IMR-90 (cell line): ENCODE results near the gene RERE. TPM values are rescaled to one million over a fixed set of nuclear protein-coding genes. Genes with fewer than 3 reads are reported as not detected.

Experiments used
- ATAC-seq: fragments of 200-7000 bp; cut with Tn5 transposase; 2 replicates; pipeline ENCODE4 v1.9.1; 2020; ENCODE audit warnings: low read depth, mild to moderate bottlenecking, moderate library complexity
- BruUV-seq: library from RNA; stranded (reverse); fragments of 400-500 nt; replicated peaks from 2 replicates; lab custom pipeline; 2021; lab: Mats Ljungman, UMichigan
- CTCF ChIA-PET: fragments of 300-600 bp; formaldehyde crosslinking; extraction: SDS; loops from one replicate; lab custom pipeline; 2021; ENCODE audit warnings: antibody characterized with exemption; lab: Yijun Ruan, JAX
- POLR2A ChIA-PET: fragments of 300-600 bp; sonication (Branson Sonifier 250); formaldehyde crosslinking; loops from one replicate; lab custom pipeline; 2022; ENCODE audit warnings: antibody characterized with exemption; ENCODE audit not compliant: unreplicated experiment; lab: Charles Lee
- DNase-seq: peaks from one replicate; pipeline ENCODE4 v3.0.0; 2013
- H2AFZ ChIP-seq: replicated peaks from 2 replicates; pipeline ENCODE3; 2013; ENCODE audit warnings: low read length, mild to moderate bottlenecking; ENCODE audit not compliant: poor library complexity
- H2AK5ac ChIP-seq: 2 replicates; pipeline ENCODE4 v1.6.1; 2013; ENCODE audit warnings: low read depth, low read length, inconsistent platforms
- H2AK9ac ChIP-seq: replicated peaks from 2 replicates; pipeline ENCODE3; 2013; ENCODE audit warnings: mild to moderate bottlenecking, low read depth, low read length, moderate library complexity; ENCODE audit not compliant: poor library complexity
- H2BK120ac ChIP-seq: 2 replicates; pipeline ENCODE4 v1.6.1; 2013; ENCODE audit warnings: low read depth, low read length, inconsistent platforms
- H2BK15ac ChIP-seq: 3 replicates; pipeline ENCODE4 v1.6.1; 2013; ENCODE audit warnings: low read depth, low read length, inconsistent platforms
- H2BK20ac ChIP-seq: 2 replicates; pipeline ENCODE4 v1.6.1; 2013; ENCODE audit warnings: low read depth, mild to moderate bottlenecking, inconsistent platforms, low read length, moderate library complexity
- H2BK5ac ChIP-seq: 2 replicates; pipeline ENCODE4 v1.6.1; 2013; ENCODE audit warnings: mild to moderate bottlenecking, low read depth, low read length, inconsistent platforms; ENCODE audit not compliant: poor library complexity, severe bottlenecking
- H3K14ac ChIP-seq: replicated peaks from 2 replicates; pipeline ENCODE4 v1.6.1; 2013; ENCODE audit warnings: low read depth, low read length, inconsistent platforms
- H3K18ac ChIP-seq: 2 replicates; pipeline ENCODE4 v1.6.1; 2013; ENCODE audit warnings: low read depth, low read length, control low read depth
- H3K23ac ChIP-seq: 2 replicates; pipeline ENCODE4 v1.6.1; 2013; ENCODE audit warnings: low read depth, low read length, inconsistent platforms
- H3K27ac ChIP-seq: 2 replicates; pipeline ENCODE4 v1.5.1; 2013; ENCODE audit warnings: mild to moderate bottlenecking, control low read depth, low read length; ENCODE audit not compliant: insufficient read depth
- H3K27me3 ChIP-seq: 2 replicates; pipeline ENCODE4 v1.6.1; 2013; ENCODE audit warnings: low read length; ENCODE audit not compliant: control insufficient read depth, insufficient read depth
- H3K36me3 ChIP-seq: 2 replicates; pipeline ENCODE4 v1.6.1; 2013; ENCODE audit warnings: low read length, mixed read lengths; ENCODE audit not compliant: control insufficient read depth, insufficient read depth
- H3K4ac ChIP-seq: 2 replicates; pipeline ENCODE4 v1.6.1; 2013; ENCODE audit warnings: low read depth, low read length, inconsistent platforms
- H3K4me1 ChIP-seq: 2 replicates; pipeline ENCODE4 v1.6.1; 2013; ENCODE audit warnings: low read length, mixed read lengths; ENCODE audit not compliant: control insufficient read depth, insufficient read depth
- H3K4me2 ChIP-seq: 2 replicates; pipeline ENCODE4 v1.6.1; 2013; ENCODE audit warnings: low read depth, mild to moderate bottlenecking, control low read depth, low read length, moderate library complexity
- H3K4me3 ChIP-seq: 2 replicates; pipeline ENCODE4 v1.5.1; 2013; ENCODE audit warnings: low read depth, mild to moderate bottlenecking, control low read depth, low read length, moderate library complexity; ENCODE audit not compliant: insufficient read depth
- H3K56ac ChIP-seq: 2 replicates; pipeline ENCODE4 v1.6.1; 2013; ENCODE audit warnings: low read length, inconsistent platforms; ENCODE audit not compliant: insufficient read depth; ENCODE audit errors: extremely low read depth
- H3K79me1 ChIP-seq, 2 experiments: 2 replicates each; pipeline ENCODE4 v1.6.1; 2013; ENCODE audit warnings: low read length in 2 of 2, inconsistent platforms in 1 of 2, low read depth in 1 of 2
- H3K9ac ChIP-seq: 2 replicates; pipeline ENCODE4 v1.6.1; 2013; ENCODE audit warnings: low read depth, low read length, control low read depth
- H3K9me1 ChIP-seq: 2 replicates; pipeline ENCODE4 v1.6.1; 2013; ENCODE audit warnings: low read length, inconsistent platforms; ENCODE audit not compliant: insufficient read depth
- H3K9me3 ChIP-seq: 2 replicates; pipeline ENCODE4 v1.6.1; 2013; ENCODE audit warnings: low read length; ENCODE audit not compliant: control insufficient read depth, insufficient read depth
- H4K20me1 ChIP-seq: 2 replicates; pipeline ENCODE4 v1.6.1; 2013; ENCODE audit warnings: low read length, inconsistent platforms; ENCODE audit not compliant: insufficient read depth
- H4K5ac ChIP-seq: 2 replicates; pipeline ENCODE4 v1.6.1; 2013; ENCODE audit warnings: mild to moderate bottlenecking, low read depth, low read length, control low read depth
- H4K8ac ChIP-seq, 2 experiments: 2 replicates each; pipeline ENCODE4 v1.6.1; 2013; ENCODE audit warnings: low read depth in 2 of 2, low read length in 2 of 2, control low read depth in 1 of 2, inconsistent platforms in 1 of 2
- H4K91ac ChIP-seq: 2 replicates; pipeline ENCODE4 v1.6.1; 2013; ENCODE audit warnings: low read depth, low read length, inconsistent platforms; ENCODE audit not compliant: insufficient read depth
- BHLHE40 ChIP-seq: fragments of 150-350 bp; IDR thresholded peaks from 2 replicates; pipeline ENCODE4 v1.6.1; 2016; ENCODE audit warnings: mild to moderate bottlenecking, low read depth, low read length
- POLR2A ChIP-seq: IDR thresholded peaks from 2 replicates; pipeline ENCODE4 v1.6.1; 2012; ENCODE audit warnings: mild to moderate bottlenecking, low read depth, low read length
- RAD21 ChIP-seq: IDR thresholded peaks from 2 replicates; pipeline ENCODE4 v1.6.1; 2012; ENCODE audit warnings: low read length, improper control_type of control experiment
- RFX5 ChIP-seq: IDR thresholded peaks from 2 replicates; pipeline ENCODE4 v1.8.0; 2012; ENCODE audit warnings: low read depth, mild to moderate bottlenecking, low read length, moderate library complexity
- SMC3 ChIP-seq: fragments of 150-350 bp; IDR thresholded peaks from 2 replicates; pipeline ENCODE4 v1.6.1; 2016; ENCODE audit warnings: low read depth, mild to moderate bottlenecking, antibody characterized with exemption, low read length, moderate library complexity
- WGBS, 2 experiments: methylation state at CpG; one replicate each; pipeline versions ENCODE4 v1.1.5 to v1.1.7; 2013; ENCODE audit warnings: missing lambda C conversion rate in 2 of 2; ENCODE audit not compliant: insufficient read length in 1 of 2; ENCODE audit errors: extremely low coverage in 2 of 2; 5-methylcytosine and 5-hydroxymethylcytosine counted together
- dilution Hi-C: fragments of 300-500 bp; cut with HindIII; formaldehyde crosslinking; loops from one replicate; pipeline ENCODE4 v1.14.3; 2018; ENCODE audit warnings: low sequenced_read_pairs; ENCODE audit not compliant: unreplicated experiment
- in situ Hi-C: fragments of 300-500 bp; cut with MboI; formaldehyde crosslinking; loops from 3 replicates; pipeline ENCODE4 v1.14.3; 2019; ENCODE audit warnings: low sequenced_read_pairs, inconsistent platforms, mixed read lengths
- intact Hi-C: fragments of 100-400 bp; cut with micrococcal nuclease; formaldehyde crosslinking; loops from 2 replicates; pipeline ENCODE4 v1.10.0; 2022
- polyA plus RNA-seq, 3 experiments: library from polyadenylated mRNA; depleted of rRNA; stranded (reverse); fragments of >200 nt; gene quantifications; 2 replicates each; pipeline ENCODE4 v1.2.3, GENCODE V29; 2012; ENCODE audit warnings: low replicate concordance in 1 of 3
- total RNA-seq: library from RNA; depleted of rRNA; stranded (reverse); fragments of >200 nt; gene quantifications from 2 replicates; pipeline ENCODE4 v1.2.3, GENCODE V29; 2012
- TF ChIP-seq, protein P1 (sequence below): fragments of 150-350 bp; IDR thresholded peaks from 2 replicates; pipeline ENCODE4 v1.6.1; 2017; ENCODE audit warnings: mild to moderate bottlenecking, antibody characterized with exemption, low read length, low read depth
- TF ChIP-seq, protein P2 (sequence below): fragments of 150-350 bp; IDR thresholded peaks from 2 replicates; pipeline ENCODE4 v1.6.1; 2016; ENCODE audit warnings: low read depth, mild to moderate bottlenecking, low read length, moderate library complexity, borderline replicate concordance

RERE gene
- total and polyA plus RNA-seq, 2 of the 4 experiments (the other 2 are of a cell fraction): 11.5 to 25.1 TPM

DNA sequence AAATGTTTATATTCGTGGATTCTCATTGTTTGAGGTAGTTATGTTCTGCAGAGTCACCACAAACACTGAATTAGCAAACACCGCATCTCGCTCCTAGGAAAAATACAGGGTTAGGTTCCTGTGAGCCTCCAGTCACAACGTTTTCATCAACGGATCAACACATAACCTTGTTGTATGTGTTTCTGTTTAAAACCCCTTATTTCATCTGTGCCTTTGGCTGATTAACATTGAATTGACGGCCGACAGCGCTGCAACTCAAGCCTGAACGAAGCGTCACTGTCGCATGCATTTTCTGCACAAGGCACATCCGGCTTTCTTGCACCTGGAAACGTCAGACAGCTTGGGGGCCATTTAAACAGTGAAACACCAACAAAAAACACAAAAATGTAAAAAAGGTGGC is 491.2 kb downstream of the RERE start:
- H2BK15ac ChIP-seq: no peak overlapping the region

More for the DNA sequence above, 491.2 kb downstream of the RERE start:
- no TSS peak for BruUV-seq
- Histone ChIP-seq H3K36me3 (peaks cover 10% of the 10 kb centered on the region), H3K4me2 (no peak overlapping the region), H3K18ac (no peak overlapping the region), H3K9ac (no peak overlapping the region), H2AFZ (no peak overlapping the region), H2AK9ac (no peak overlapping the region), H3K56ac (no peak overlapping the region), H4K91ac (no peak overlapping the region), H3K23ac (no peak overlapping the region), H3K27ac (no peak overlapping the region), H3K9me1 (peaks cover 4% of the 10 kb centered on the region; the same call in 1 of the 2 replicates), H2BK20ac (no peak overlapping the region), H3K79me1 (0 out of 4 replicates have a peak, but pooled peaks cover 0 to 4% of the 10 kb centered on the region in 2 experiments), H4K5ac (no peak overlapping the region), H3K4me3 (no peak overlapping the region), H3K4ac (no peak overlapping the region), H4K20me1 (no peaks in the 10 kb centered on the region), H2BK120ac (no peak overlapping the region), H2AK5ac (no peak overlapping the region), H3K9me3 (no peaks in the 10 kb centered on the region), H3K27me3 (no peaks in the 10 kb centered on the region), H3K4me1 (no peaks in the 10 kb centered on the region), H3K14ac (no peak overlapping the region), H4K8ac (no peak overlapping the region), H2BK5ac (no peak overlapping the region)
- ChIA-PET CTCF (no interaction called here), POLR2A (no interaction called here)
- TF ChIP-seq, protein P1, sequence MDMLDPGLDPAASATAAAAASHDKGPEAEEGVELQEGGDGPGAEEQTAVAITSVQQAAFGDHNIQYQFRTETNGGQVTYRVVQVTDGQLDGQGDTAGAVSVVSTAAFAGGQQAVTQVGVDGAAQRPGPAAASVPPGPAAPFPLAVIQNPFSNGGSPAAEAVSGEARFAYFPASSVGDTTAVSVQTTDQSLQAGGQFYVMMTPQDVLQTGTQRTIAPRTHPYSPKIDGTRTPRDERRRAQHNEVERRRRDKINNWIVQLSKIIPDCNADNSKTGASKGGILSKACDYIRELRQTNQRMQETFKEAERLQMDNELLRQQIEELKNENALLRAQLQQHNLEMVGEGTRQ: no peak
- no peak for TF ChIP-seq RAD21
- TF ChIP-seq POLR2A: no peak
- no peak for TF ChIP-seq BHLHE40
- TF ChIP-seq RFX5: no peak
- no peak for TF ChIP-seq SMC3
- TF ChIP-seq, protein P2, sequence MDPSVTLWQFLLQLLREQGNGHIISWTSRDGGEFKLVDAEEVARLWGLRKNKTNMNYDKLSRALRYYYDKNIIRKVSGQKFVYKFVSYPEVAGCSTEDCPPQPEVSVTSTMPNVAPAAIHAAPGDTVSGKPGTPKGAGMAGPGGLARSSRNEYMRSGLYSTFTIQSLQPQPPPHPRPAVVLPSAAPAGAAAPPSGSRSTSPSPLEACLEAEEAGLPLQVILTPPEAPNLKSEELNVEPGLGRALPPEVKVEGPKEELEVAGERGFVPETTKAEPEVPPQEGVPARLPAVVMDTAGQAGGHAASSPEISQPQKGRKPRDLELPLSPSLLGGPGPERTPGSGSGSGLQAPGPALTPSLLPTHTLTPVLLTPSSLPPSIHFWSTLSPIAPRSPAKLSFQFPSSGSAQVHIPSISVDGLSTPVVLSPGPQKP: no peak
- ATAC-seq (no peak), DNase-seq (no peak)
- dilution Hi-C loops: no loop called here
- in situ Hi-C loops: no loop called here
- intact Hi-C loops: no loop called here
- WGBS, 2 experiments: 88% methylated on average over 3 of the region's 13 CpGs; no CpG with 5 or more reads in 1 of the 2 experiments
